Measurements from ENCODE around the gene RAB35.

GRCh38 chr12:120060196-120060595 lies 56.4 kb downstream of the RAB35 start:
- TF ChIP-seq ZNF223 (tag by site-specific recombination; IDR thresholded peaks at IDR 0.05), result no peak
- TF ChIP-seq ZBTB21 (tag by site-specific recombination; IDR thresholded peaks at IDR 0.05), result no peak
- TF ChIP-seq, protein P1, sequence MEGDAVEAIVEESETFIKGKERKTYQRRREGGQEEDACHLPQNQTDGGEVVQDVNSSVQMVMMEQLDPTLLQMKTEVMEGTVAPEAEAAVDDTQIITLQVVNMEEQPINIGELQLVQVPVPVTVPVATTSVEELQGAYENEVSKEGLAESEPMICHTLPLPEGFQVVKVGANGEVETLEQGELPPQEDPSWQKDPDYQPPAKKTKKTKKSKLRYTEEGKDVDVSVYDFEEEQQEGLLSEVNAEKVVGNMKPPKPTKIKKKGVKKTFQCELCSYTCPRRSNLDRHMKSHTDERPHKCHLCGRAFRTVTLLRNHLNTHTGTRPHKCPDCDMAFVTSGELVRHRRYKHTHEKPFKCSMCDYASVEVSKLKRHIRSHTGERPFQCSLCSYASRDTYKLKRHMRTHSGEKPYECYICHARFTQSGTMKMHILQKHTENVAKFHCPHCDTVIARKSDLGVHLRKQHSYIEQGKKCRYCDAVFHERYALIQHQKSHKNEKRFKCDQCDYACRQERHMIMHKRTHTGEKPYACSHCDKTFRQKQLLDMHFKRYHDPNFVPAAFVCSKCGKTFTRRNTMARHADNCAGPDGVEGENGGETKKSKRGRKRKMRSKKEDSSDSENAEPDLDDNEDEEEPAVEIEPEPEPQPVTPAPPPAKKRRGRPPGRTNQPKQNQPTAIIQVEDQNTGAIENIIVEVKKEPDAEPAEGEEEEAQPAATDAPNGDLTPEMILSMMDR (tag by site-specific recombination; IDR thresholded peaks at IDR 0.05), result no peak
- TF ChIP-seq REST (tag by site-specific recombination; IDR thresholded peaks at IDR 0.05), result no peak
- TF ChIP-seq ZNF274 (IDR thresholded peaks at IDR 0.05; ENCODE audit: low read length), result no peak
- no peak for TF ChIP-seq ZNF274 (tag by site-specific recombination; IDR thresholded peaks at IDR 0.05; ENCODE audit: borderline replicate concordance)
- no peak for TF ChIP-seq ZNF121 (tag by site-specific recombination; IDR thresholded peaks at IDR 0.05)
- no peak for TF ChIP-seq KLF10 (tag by site-specific recombination; IDR thresholded peaks at IDR 0.05)
- TF ChIP-seq ZNF146 (tag by site-specific recombination; IDR thresholded peaks at IDR 0.05), result no peak
- no peak for TF ChIP-seq KLF7 (tag by site-specific recombination; IDR thresholded peaks at IDR 0.05; ENCODE audit: borderline replicate concordance)
- TF ChIP-seq ZNF24 (tag by site-specific recombination; IDR thresholded peaks at IDR 0.05), result no peak
- no peak for TF ChIP-seq ZNF701 (tag by site-specific recombination; IDR thresholded peaks at IDR 0.05)
- TF ChIP-seq, protein P2, sequence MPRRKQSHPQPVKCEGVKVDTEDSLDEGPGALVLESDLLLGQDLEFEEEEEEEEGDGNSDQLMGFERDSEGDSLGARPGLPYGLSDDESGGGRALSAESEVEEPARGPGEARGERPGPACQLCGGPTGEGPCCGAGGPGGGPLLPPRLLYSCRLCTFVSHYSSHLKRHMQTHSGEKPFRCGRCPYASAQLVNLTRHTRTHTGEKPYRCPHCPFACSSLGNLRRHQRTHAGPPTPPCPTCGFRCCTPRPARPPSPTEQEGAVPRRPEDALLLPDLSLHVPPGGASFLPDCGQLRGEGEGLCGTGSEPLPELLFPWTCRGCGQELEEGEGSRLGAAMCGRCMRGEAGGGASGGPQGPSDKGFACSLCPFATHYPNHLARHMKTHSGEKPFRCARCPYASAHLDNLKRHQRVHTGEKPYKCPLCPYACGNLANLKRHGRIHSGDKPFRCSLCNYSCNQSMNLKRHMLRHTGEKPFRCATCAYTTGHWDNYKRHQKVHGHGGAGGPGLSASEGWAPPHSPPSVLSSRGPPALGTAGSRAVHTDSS (tag by site-specific recombination; IDR thresholded peaks at IDR 0.05), result no peak
- no peak for TF ChIP-seq ZNF239 (tag by site-specific recombination; IDR thresholded peaks at IDR 0.05)

Data from HEK293 (cell line).